Vagina (tissue), 2 donors: ENCODE measurements around the gene ANGEL1.

ENCODE experiments used
- CTCF ChIP-seq, 3 experiments: fragments of 450-650 bp in 2 of 3; fragments of 200-600 bp in 1 of 3; sonication (generic) in 1 of 3; IDR thresholded peaks; one replicate each; pipeline ENCODE4 v1.5.1; 2017 to 2019; ENCODE audit warnings: antibody characterized with exemption in 3 of 3, mild to moderate bottlenecking in 2 of 3, moderate library complexity in 2 of 3
- POLR2AphosphoS5 ChIP-seq, 2 donors: sonication (generic); formaldehyde crosslinking; IDR thresholded peaks; one replicate each; pipeline ENCODE4 v1.9.0; 2017; ENCODE audit warnings: antibody characterized with exemption in 2 of 2, mild to moderate bottlenecking in 2 of 2, low read depth in 1 of 2; ENCODE audit not compliant: insufficient read depth in 1 of 2

- no peak for TF ChIP-seq POLR2AphosphoS5 (IDR thresholded peaks at IDR 0.05; ENCODE audit: insufficient read depth in 1 of 2, low read depth in 1 of 2)
- TF ChIP-seq CTCF (IDR thresholded peaks at IDR 0.05): no peak
Measured at GRCh38 chr14:76781648-76782051, 31.0 kb downstream of the ANGEL1 start.
